ENCODE measurements around the gene AKT3. TPM values are rescaled to one million over a fixed set of nuclear protein-coding genes. Genes with fewer than 3 reads are reported as not detected.
"Not testable (repeated sequence)": the region's sequence is repeated elsewhere in the genome, so short reads cannot be mapped to it uniquely, and the experiment has no call there.

Gene AKT3
- polyA plus RNA-seq (ENCODE audit: insufficient read length in 4 of 4), result 10 to 100 TPM; 23.8 to 27.8 (median 24.7) TPM

GRCh38 chr1:243850202-243850451, at the start of gene AKT3:
AKT3 (minus strand) TSS chr1:243850243; CDS start chr1:243843170, 7,073 bp downstream.
- DNase-seq (ENCODE audit: low read depth in 4 of 4, low spot score in 2 of 4), result peak in 1 of 4 donors; percentile 20

GRCh38 chr1:243898278-243898677, 48.2 kb upstream of the AKT3 start:
- DNase-seq (ENCODE audit: low read depth in 4 of 4, low spot score in 2 of 4), result no peak

GRCh38 chr1:243896313-243896712, 46.3 kb upstream of the AKT3 start:
- DNase-seq (ENCODE audit: low read depth in 4 of 4, low spot score in 2 of 4), result no peak

DNA sequence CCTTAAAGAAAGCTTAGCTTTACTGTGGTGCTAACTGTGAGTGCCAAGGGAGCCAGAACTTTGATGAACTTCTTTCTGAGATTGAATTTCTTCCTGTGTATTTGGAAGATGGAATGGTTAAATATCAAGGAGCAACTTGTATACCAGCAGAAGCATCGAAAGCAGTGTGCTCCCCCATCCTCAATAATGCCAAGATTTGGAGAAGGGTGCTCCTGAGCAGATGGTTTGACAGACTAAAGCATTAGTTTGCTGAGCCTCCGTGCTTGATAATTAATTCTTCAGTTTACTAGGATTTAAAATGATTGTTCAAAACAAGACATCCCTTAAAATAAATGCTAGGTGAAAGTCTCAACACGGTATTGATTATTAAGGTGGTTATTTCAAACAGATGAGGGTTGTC, 42.4 kb upstream of the AKT3 start:
- DNase-seq (ENCODE audit: low read depth in 4 of 4, low spot score in 2 of 4), result no peak

DNA sequence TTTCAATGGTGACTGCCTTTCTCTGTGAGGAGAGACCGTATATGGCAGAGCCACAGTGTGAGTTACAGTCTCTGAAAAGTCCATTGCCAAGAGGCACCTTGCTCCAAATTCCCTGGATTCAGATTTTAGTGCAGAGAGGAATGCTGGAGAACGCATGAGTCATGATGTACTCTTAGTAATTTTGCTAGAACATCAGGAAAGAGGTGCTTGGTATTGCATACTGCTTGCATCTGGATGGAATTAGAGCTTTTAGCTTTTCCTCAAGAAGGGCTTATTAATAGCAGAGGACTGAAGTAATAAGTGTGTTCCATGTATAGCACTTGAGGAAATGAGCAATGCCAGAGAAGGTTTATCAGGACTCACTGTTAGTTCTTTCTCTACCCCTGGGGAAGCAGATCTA, 40.5 kb upstream of the AKT3 start:
- no peak for DNase-seq (ENCODE audit: low read depth in 4 of 4, low spot score in 2 of 4)

- DNase-seq (ENCODE audit: low read depth in 4 of 4, low spot score in 2 of 4), result no peak
These were observed 35.8 kb upstream of the AKT3 start for GRCh38 chr1:243885806-243886205.

GRCh38 chr1:243884603-243885002, 34.6 kb upstream of the AKT3 start:
- no peak for DNase-seq (ENCODE audit: low read depth in 4 of 4, low spot score in 2 of 4)

- DNase-seq (ENCODE audit: low read depth in 4 of 4, low spot score in 2 of 4), result no peak
These were observed 33.5 kb upstream of the AKT3 start for GRCh38 chr1:243883551-243883950.

DNA sequence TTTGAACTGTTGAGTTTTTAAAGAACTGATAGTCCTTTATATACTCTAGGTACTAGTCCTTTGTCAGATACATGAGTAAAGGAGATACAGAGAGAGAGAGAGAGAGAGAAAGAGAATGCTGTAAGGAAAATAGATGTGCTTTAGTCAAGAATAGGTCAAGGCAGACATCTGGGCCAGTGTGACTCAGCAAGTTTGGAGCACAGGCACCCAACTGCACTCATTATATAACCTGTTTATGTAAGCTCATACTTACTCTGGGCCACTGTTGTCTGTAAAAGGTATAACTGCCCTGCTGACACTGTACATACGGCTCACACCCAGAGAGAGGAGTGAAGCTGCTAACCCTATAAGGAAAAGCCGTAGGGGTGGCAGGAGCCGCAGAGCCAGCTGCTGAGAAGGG, 32.2 kb upstream of the AKT3 start:
- no peak for DNase-seq (ENCODE audit: low read depth in 4 of 4, low spot score in 2 of 4)

- DNase-seq (ENCODE audit: low read depth in 4 of 4, low spot score in 2 of 4), result not testable (repeated sequence)
These were observed 27.0 kb upstream of the AKT3 start for GRCh38 chr1:243877058-243877457.

DNA sequence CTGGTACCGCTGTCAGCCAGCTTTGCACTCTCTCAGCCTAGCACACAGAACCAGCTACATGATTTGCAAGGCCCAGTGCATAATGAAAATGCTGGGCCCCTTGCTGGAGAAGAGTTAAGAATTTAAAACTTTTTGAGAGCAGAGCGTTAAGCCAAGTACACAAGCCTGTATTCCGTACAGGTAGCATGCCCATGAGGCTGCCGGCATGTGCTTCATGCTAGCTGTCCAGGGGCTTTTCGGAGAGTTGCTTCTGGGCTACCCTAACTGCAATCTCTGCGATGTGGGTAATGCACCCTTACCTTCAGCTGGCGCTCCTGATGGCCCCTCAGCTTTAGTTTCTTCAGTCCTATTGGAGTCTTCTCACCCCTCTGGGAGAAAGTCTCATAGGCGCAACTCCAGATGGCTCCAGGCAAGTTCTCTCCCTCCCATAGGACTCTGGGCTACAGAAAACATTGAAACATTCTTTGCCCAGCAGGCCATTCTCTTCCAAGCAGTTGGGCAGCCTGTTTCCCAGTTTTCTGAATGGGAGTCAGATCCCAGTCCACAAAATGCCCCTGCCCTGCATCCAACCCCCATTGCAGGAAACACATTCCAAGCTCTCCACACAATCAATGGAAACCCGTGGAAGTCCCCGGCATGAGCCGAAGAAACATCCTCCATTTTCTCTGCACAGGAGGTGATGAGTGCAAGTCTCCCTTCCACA, 5.7 kb upstream of the AKT3 start:
- no peak for DNase-seq (ENCODE audit: low read depth in 4 of 4, low spot score in 2 of 4)

GRCh38 chr1:243851765-243852164, 1.7 kb upstream of the AKT3 start:
- DNase-seq (ENCODE audit: low read depth in 4 of 4, low spot score in 2 of 4), result no peak

DNA sequence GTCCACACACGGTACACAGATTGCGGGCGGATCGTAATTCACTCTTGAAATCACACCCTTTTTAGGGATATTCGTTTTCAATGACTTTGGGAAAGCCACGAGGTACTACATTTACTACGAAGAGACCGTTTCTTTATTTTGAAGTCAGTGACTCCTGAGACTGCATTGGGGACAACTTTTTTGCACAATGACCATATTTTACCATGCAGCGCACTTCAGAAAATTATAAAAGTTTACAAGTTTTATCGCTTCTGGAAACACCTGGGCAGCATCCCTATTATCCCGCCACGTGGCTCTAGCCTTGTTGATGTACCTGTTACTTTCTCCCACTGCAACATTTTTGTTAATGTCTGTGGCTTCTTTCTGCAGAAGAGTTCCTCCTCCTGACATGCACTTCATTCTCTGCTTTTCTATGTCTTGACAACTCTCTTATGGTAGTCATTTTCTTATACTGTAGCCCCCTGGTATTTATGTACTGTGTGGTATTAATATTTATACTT, 1.3 kb upstream of the AKT3 start:
- no peak for DNase-seq (ENCODE audit: low read depth in 4 of 4, low spot score in 2 of 4)

DNA sequence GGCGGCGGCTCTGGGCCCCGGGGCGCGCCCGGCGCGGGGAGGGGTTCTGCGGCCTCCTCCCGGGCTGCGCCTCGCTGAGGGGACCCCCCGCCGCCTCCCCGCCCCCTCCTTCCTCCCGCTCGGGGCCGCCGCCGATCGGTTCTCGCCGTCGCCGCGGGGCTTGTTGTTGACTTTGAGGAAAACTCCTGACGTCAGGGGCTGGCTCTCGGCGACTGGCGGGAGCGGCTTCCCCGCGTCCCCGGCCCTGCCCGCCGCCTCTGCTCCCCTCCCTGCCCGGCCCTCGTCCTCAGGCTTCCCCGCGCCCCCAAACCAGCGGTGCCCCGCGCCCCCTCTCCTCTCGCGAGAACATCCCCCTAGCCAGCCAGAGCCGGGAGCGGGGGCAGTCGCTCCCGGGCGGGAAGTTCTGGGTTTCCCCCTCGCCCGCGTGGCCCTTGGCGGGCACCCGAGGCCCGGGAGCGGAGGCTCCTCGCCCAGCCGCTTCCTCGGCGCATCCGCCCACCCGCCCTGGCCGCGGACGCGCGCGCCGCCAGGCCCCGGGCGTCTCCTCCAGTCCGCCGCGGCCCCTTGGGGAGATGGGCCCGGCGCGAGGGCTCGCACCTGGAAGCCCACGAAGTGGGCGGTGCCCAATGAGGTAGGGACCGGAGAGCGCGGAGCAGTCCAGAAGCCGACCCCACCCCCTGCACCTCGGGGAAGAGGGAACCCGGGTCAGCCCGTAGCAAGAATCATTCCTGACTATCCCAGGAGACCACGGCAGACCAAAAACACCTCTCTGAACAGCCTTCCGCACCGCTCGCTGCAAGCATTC, 611 bp upstream of the AKT3 start:
- peak in 1 of 4 donors; percentile 49 for DNase-seq (ENCODE audit: low read depth in 4 of 4, low spot score in 2 of 4)

- no peak for DNase-seq (ENCODE audit: low read depth in 4 of 4, low spot score in 2 of 4)
These were observed 432 bp downstream of the AKT3 start for GRCh38 chr1:243849421-243850201.

- DNase-seq (ENCODE audit: low read depth in 4 of 4, low spot score in 2 of 4), result no peak
These were observed 1.1 kb downstream of the AKT3 start for GRCh38 chr1:243848858-243849420.

DNA sequence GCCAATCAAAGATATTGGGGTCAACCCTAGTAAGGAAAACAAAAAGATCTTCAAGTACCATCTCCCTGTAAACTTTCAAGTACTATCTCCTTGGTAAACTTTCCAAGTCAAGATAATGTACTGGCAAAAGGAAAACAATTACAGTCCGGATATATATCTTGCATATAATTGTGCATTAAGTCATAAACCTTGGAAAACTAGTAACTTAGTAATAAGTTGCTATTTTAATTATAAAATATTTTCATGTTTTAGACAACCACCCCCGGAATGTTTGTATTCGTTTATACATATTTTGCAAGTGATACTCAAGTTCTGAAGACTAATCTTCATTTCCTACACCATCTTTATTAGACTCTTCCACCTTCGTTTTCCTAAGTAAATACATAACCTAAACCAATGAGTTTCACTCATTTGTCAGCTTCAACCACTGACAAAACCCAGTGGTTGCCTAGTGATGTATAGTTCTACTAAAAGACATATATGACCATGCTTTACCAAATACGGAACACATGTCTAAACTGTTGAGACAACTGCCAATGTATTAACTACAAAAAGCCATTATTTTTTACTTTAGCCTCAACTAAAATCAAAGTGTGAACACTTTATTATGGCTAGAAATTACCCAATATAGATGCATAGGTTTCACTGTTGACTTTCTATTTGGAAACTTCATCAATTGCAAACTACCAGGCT, 1.7 kb downstream of the AKT3 start:
- DNase-seq (ENCODE audit: low read depth in 4 of 4, low spot score in 2 of 4), result no peak

DNA sequence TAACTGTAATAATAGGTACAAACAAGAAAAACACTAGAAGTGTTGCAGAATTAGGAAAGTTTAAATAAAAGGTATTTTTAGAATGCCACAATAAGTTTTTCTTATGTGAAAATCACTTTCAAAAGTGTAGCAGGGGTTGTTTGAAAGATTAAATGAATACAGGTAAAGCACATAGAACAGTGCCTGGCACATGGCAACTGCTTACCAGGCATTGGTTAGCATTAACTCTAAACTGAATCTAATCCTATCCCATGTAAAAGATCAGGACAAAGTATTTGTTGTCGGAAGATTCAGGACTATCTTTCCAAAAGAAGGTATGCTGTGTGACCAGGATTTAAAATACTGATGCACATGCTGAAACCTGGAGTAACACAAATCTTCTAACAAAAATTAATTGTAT, 3.3 kb downstream of the AKT3 start:
- DNase-seq (ENCODE audit: low read depth in 4 of 4, low spot score in 2 of 4), result no peak

- no peak for DNase-seq (ENCODE audit: low read depth in 4 of 4, low spot score in 2 of 4)
These were observed 4.2 kb downstream of the AKT3 start for GRCh38 chr1:243845888-243846287.

GRCh38 chr1:243844186-243844585, 5.9 kb downstream of the AKT3 start:
- no peak for DNase-seq (ENCODE audit: low read depth in 4 of 4, low spot score in 2 of 4)

All from left renal cortex interstitium (tissue), 4 donors.